HG03175 (cell line): ENCODE results near the gene RASL10A.

Source experiments
- ATAC-seq: cut with Tn5 transposase; IDR thresholded peaks from one replicate; pipeline ENCODE4 v1.9.1; 2021; ENCODE audit warnings: mild to moderate bottlenecking, moderate library complexity; ENCODE audit not compliant: unreplicated experiment

Gene RASL10A

GRCh38 chr22:29270475-29271271 is 44.8 kb downstream of the RASL10A start:
- no peak for ATAC-seq

GRCh38 chr22:29269731-29270474 is 45.6 kb downstream of the RASL10A start:
- ATAC-seq = no peak

- no peak for ATAC-seq
Observed at GRCh38 chr22:29269230-29269604, 46.3 kb downstream of the RASL10A start.

- peak; percentile 26 for ATAC-seq
Observed at GRCh38 chr22:29268511-29269229, 46.8 kb downstream of the RASL10A start.

GRCh38 chr22:29267858-29268510 is 47.5 kb downstream of the RASL10A start, which contains the start of the genes EWSR1 and RHBDD3:
Gene EWSR1 (plus strand): TSS chr22:29268268. CDS start chr22:29268337, 69 bp downstream.
Gene RHBDD3 (minus strand): TSS chr22:29267981. CDS start chr22:29265626, 2,355 bp downstream.
- peak; percentile 85 for ATAC-seq

- no peak for ATAC-seq
Observed at GRCh38 chr22:29267462-29267857, 48.0 kb downstream of the RASL10A start.

GRCh38 chr22:29266564-29267461 is 48.7 kb downstream of the RASL10A start:
- no peak for ATAC-seq

GRCh38 chr22:29265929-29266328 is 49.6 kb downstream of the RASL10A start:
- ATAC-seq = no peak

- ATAC-seq = no peak
Observed at GRCh38 chr22:29265305-29265704, 50.2 kb downstream of the RASL10A start.

GRCh38 chr22:29263791-29264276 is 51.7 kb downstream of the RASL10A start:
- ATAC-seq = no peak
